AG04450 (cell line): ENCODE data around the gene NAGS. TPM values are rescaled to one million over a fixed set of nuclear protein-coding genes. Genes with fewer than 3 reads are reported as not detected.

ENCODE experiments used
- CTCF ChIA-PET: fragments of 300-600, 350-600 bp; formaldehyde crosslinking; extraction: SDS; loops from one replicate; lab custom pipeline; 2022; ENCODE audit warnings: antibody characterized with exemption, inconsistent platforms; lab: Charles Lee
- POLR2A ChIA-PET: fragments of 350-600 bp; formaldehyde crosslinking; extraction: SDS; loops from one replicate; lab custom pipeline; 2021; ENCODE audit warnings: antibody characterized with exemption, inconsistent platforms; lab: Yijun Ruan, JAX
- DNase-seq: peaks from one replicate; pipeline ENCODE4 v3.0.0-alpha.2; 2011; ENCODE audit warnings: low read depth, low spot score
- H3K27ac ChIP-seq: one replicate; pipeline ENCODE4 v1.5.1; 2012; ENCODE audit warnings: low read depth, low read length, control low read depth
- H3K27me3 ChIP-seq: one replicate; pipeline ENCODE4 v1.6.0; 2012; ENCODE audit warnings: low read length; ENCODE audit not compliant: control insufficient read depth, insufficient read depth
- H3K4me3 ChIP-seq: 2 replicates; pipeline ENCODE4 v1.5.1; 2011; ENCODE audit warnings: mild to moderate bottlenecking, low read depth, low read length, control low read depth
- H3K9me3 ChIP-seq: 2 replicates; pipeline ENCODE4 v1.5.1; 2012; ENCODE audit warnings: low read length; ENCODE audit not compliant: control insufficient read depth, insufficient read depth
- CTCF ChIP-seq: IDR thresholded peaks from 2 replicates; pipeline ENCODE4 v1.5.1; 2011; ENCODE audit warnings: low read depth, low read length, control low read depth, inconsistent platforms
- polyA plus RNA-seq: library from polyadenylated mRNA; depleted of rRNA; stranded (reverse); fragments of >200 nt; gene quantifications from 2 replicates; pipeline ENCODE4 v1.2.3, GENCODE V29; 2011

The NAGS gene
- polyA plus RNA-seq, 1 experiment, result 1.1 TPM

GRCh38 chr17:43999024-43999423 is 5.4 kb upstream of the NAGS start:
- H3K9me3 ChIP-seq, result no peaks in the 10 kb centered on the region
- no peak overlapping the region for H3K27ac ChIP-seq
- CTCF ChIA-PET, result interaction anchor here (0.8 to 10.1 kb wide), 2 partner anchors 55 to 121 kb away, joined by 4 to 123 read pairs; partner anchors contain the start of gene PPY
- POLR2A ChIA-PET, result interaction anchor here (0.6 kb wide), 1 partner anchor 51 kb away, joined by 6 read pairs; no protein-coding TSS in a partner anchor
- DNase-seq, result no peak
- H3K27me3 ChIP-seq, result peaks cover 10% of the 10 kb centered on the region
- no peak for TF ChIP-seq CTCF
- no peak overlapping the region for H3K4me3 ChIP-seq

- Histone ChIP-seq H3K9me3 (no peaks in the 10 kb centered on the region; the same call in 1 of the 2 replicates), H3K27me3 (peaks cover 9% of the 10 kb centered on the region), H3K27ac (no peak overlapping the region), H3K4me3 (no peak overlapping the region)
- CTCF ChIA-PET, result interaction anchor here (10.1 kb wide), 1 partner anchor 56 kb away, joined by 123 read pairs; the partner anchor contains the start of gene PPY
- POLR2A ChIA-PET, result no interaction called here
- DNase-seq, result no peak
- TF ChIP-seq CTCF, result no peak
Observed at GRCh38 chr17:44000141-44000860, 4.1 kb upstream of the NAGS start.

GRCh38 chr17:44000871-44001460 is 3.5 kb upstream of the NAGS start:
- POLR2A ChIA-PET, result no interaction called here

GRCh38 chr17:44001461-44001920 is 2.9 kb upstream of the NAGS start:
- Histone ChIP-seq H3K27ac (no peak overlapping the region), H3K9me3 (peaks cover 4% of the 10 kb centered on the region; the same call in 1 of the 2 replicates), H3K4me3 (no peak overlapping the region), H3K27me3 (peaks cover 9% of the 10 kb centered on the region)
- POLR2A ChIA-PET, result no interaction called here
- CTCF ChIA-PET, result interaction anchor here (0.5 to 10.1 kb wide), 2 partner anchors 43 to 57 kb away, joined by 6 to 123 read pairs; partner anchors contain the start of gene PPY
- no peak for DNase-seq
- TF ChIP-seq CTCF, result no peak

More at GRCh38 chr17:44000871-44001460, 3.5 kb upstream of the NAGS start:
- no peak for TF ChIP-seq CTCF
- H3K9me3 ChIP-seq, result peaks cover 2% of the 10 kb centered on the region; the same call in 1 of the 2 replicates
- H3K27me3 ChIP-seq, result peaks cover 12% of the 10 kb centered on the region
- no peak for DNase-seq
- CTCF ChIA-PET, result interaction anchor here (0.5 to 10.1 kb wide), 2 partner anchors 43 to 57 kb away, joined by 6 to 123 read pairs; partner anchors contain the start of gene PPY
- no peak overlapping the region for H3K27ac ChIP-seq
- H3K4me3 ChIP-seq, result no peak overlapping the region
